K562 (cell line): ENCODE data around the gene SYNE1. TPM values are rescaled to one million over a fixed set of nuclear protein-coding genes. Genes with fewer than 3 reads are reported as not detected.

Experiments used
- ATAC-seq: fragments of 200-7000 bp; cut with Tn5 transposase; 3 replicates; pipeline ENCODE4 v1.9.1; 2020; ENCODE audit warnings: moderate library complexity
- BruUV-seq: library from RNA; stranded (reverse); fragments of 400-500 nt; replicated peaks from 2 replicates; lab custom pipeline; 2021; lab: Mats Ljungman, UMichigan
- CTCF ChIA-PET: fragments of 300-600 bp; formaldehyde crosslinking; extraction: SDS; loops from one replicate; lab custom pipeline; 2021; ENCODE audit warnings: low intra/inter-chr PET ratio; lab: Yijun Ruan, JAX
- POLR2A ChIA-PET: fragments of 300-600, 350-650 bp; sonication (Branson Sonifier 250); formaldehyde crosslinking; extraction: SDS; loops from one replicate; lab custom pipeline; 2021; ENCODE audit warnings: antibody characterized with exemption, inconsistent platforms; lab: Yijun Ruan, JAX
- DNase-seq, 4 experiments: peaks; one replicate each; pipeline versions ENCODE4 v3.0.0 to v3.0.0-alpha.2; 2011 to 2018; ENCODE audit warnings: low spot score in 3 of 4, mixed read lengths in 3 of 4; ENCODE audit errors: extremely low read depth in 1 of 4
- FAIRE-seq: peaks from 2 replicates; lab custom pipeline; 2011; peaks lifted over from hg19 to GRCh38; lab: Jason Lieb, UNC
- H2AFZ ChIP-seq: 2 replicates; pipeline ENCODE4 v1.6.0; 2011; ENCODE audit warnings: low read depth, low read length, control low read depth, inconsistent platforms
- H3K27ac ChIP-seq: fragments of 200-600 bp; 3 replicates; pipeline ENCODE4 v1.8.0; 2011; ENCODE audit warnings: low read depth, mild to moderate bottlenecking, control low read depth, inconsistent platforms, low read length, moderate library complexity, mixed read lengths; ENCODE audit errors: extremely low read depth
- H3K27me3 ChIP-seq, 2 experiments: fragments of 300-600 bp in 1 of 2; 2 replicates in 1 of 2; 3 replicates in 1 of 2; pipeline versions ENCODE4 v1.6.0 to v1.8.0; 2011; ENCODE audit warnings: inconsistent platforms in 2 of 2, low read length in 2 of 2, mild to moderate bottlenecking in 1 of 2, mixed read lengths in 1 of 2, moderate library complexity in 1 of 2; ENCODE audit not compliant: control insufficient read depth in 2 of 2, insufficient read depth in 2 of 2
- H3K36me3 ChIP-seq: fragments of 300-600 bp; 3 replicates; pipeline ENCODE4 v1.8.0; 2011; ENCODE audit warnings: mild to moderate bottlenecking, low read length, inconsistent platforms; ENCODE audit not compliant: control insufficient read depth, insufficient read depth
- H3K4me1 ChIP-seq, 2 experiments: fragments of 200-600 bp in 1 of 2; replicated peaks in 1 of 2; 2 replicates in 1 of 2; 3 replicates in 1 of 2; pipeline versions ENCODE4 v1.5.1 to v1.8.0; 2011; ENCODE audit warnings: inconsistent platforms in 2 of 2, low read length in 2 of 2, mild to moderate bottlenecking in 1 of 2, mixed read lengths in 1 of 2, moderate library complexity in 1 of 2; ENCODE audit not compliant: control insufficient read depth in 2 of 2, insufficient read depth in 2 of 2
- H3K4me2 ChIP-seq: 2 replicates; pipeline ENCODE4 v1.6.1; 2011; ENCODE audit warnings: low read length, control low read depth, inconsistent platforms, mixed read lengths; ENCODE audit not compliant: insufficient read depth
- H3K4me3 ChIP-seq: fragments of 200-600 bp; sonication (generic), shearing (Covaris generic); 2 replicates; pipeline ENCODE4 v1.5.1; 2016; ENCODE audit warnings: control low read depth, inconsistent platforms
- H3K79me2 ChIP-seq: fragments of 200-600 bp; 3 replicates; pipeline ENCODE4 v1.8.0; 2011; ENCODE audit warnings: low read length, inconsistent platforms; ENCODE audit not compliant: control insufficient read depth, insufficient read depth
- H3K9ac ChIP-seq, 2 experiments: 2 replicates each; pipeline versions ENCODE4 v1.6.0 to v1.6.1; 2011; ENCODE audit warnings: low read depth in 2 of 2, low read length in 2 of 2, control low read depth in 1 of 2, inconsistent platforms in 1 of 2, mild to moderate bottlenecking in 1 of 2, mixed read lengths in 1 of 2; ENCODE audit not compliant: insufficient read depth in 1 of 2
- H3K9me1 ChIP-seq: one replicate; pipeline ENCODE4 v1.6.0; 2011; ENCODE audit warnings: inconsistent platforms, mild to moderate bottlenecking, low read length, moderate library complexity; ENCODE audit not compliant: control insufficient read depth, insufficient read depth
- H3K9me3 ChIP-seq: replicated peaks from 2 replicates; pipeline ENCODE4 v1.5.1; 2011; ENCODE audit warnings: low read depth, low read length, inconsistent platforms; ENCODE audit not compliant: control insufficient read depth, insufficient read depth
- H4K20me1 ChIP-seq: replicated peaks from 2 replicates; pipeline ENCODE4 v1.6.1; 2011; ENCODE audit warnings: low read length, inconsistent platforms, mixed read lengths; ENCODE audit not compliant: control insufficient read depth, insufficient read depth
- ARID1B ChIP-seq: fragments of 450-650 bp; IDR thresholded peaks from 2 replicates; pipeline ENCODE4 v1.6.1; 2016; ENCODE audit warnings: antibody characterized with exemption, mild to moderate bottlenecking, inconsistent platforms
- HDAC6 ChIP-seq: IDR thresholded peaks from 2 replicates; pipeline ENCODE4 v1.6.1; 2012; ENCODE audit warnings: low read depth, mild to moderate bottlenecking, control low read depth, inconsistent platforms, low read length, moderate library complexity
- SP2 ChIP-seq: IDR thresholded peaks from 2 replicates; pipeline ENCODE4 v1.6.1; 2011; ENCODE audit warnings: mild to moderate bottlenecking, low read depth, low read length, moderate library complexity; ENCODE audit not compliant: poor library complexity, severe bottlenecking; ENCODE audit errors: extremely low read depth
- TCF3 ChIP-seq: sonication (generic); formaldehyde crosslinking; IDR thresholded peaks from 2 replicates; pipeline ENCODE4 v1.4.0; 2020; ENCODE audit warnings: mild to moderate bottlenecking, missing genetic modification reagents
- WGBS: fragments of 100-300 bp; shearing (Covaris generic); methylation state at CpG from one replicate; pipeline ENCODE4 v1.1.6; 2016; ENCODE audit warnings: low coverage, mixed read lengths; ENCODE audit not compliant: insufficient coverage; ENCODE audit errors: missing lambda C conversion rate; 5-methylcytosine and 5-hydroxymethylcytosine counted together
- in situ Hi-C: fragments of 300-500 bp; cut with MboI; formaldehyde crosslinking; loops from 4 replicates; pipeline ENCODE4 v1.15.0; 2018; ENCODE audit warnings: inconsistent platforms, mixed read lengths
- intact Hi-C: fragments of 100-400 bp; cut with micrococcal nuclease; formaldehyde crosslinking; loops from 2 replicates; pipeline ENCODE4 v1.14.2; 2022
- polyA plus RNA-seq, 8 experiments: library from polyadenylated mRNA; depleted of rRNA in 4 of 8; stranded (reverse) in 5 of 8; unstranded in 3 of 8; fragments of >200 nt; fragmentation: Nextera tagmentation in 2 of 8; fragmentation: Illumina TruSeq in 1 of 8; extraction: Ambion mirVana in 2 of 8; extraction: Trizol in 1 of 8; gene quantifications; 2 replicates each; pipeline versions ENCODE4 v1.2.1 to v1.2.3, GENCODE V29; 2011 to 2014; ENCODE audit warnings: inconsistent platforms in 1 of 8, missing spikeins in 1 of 8
- total RNA-seq, 7 experiments: library from RNA; depleted of rRNA in 6 of 7; stranded (reverse); fragments of >200 nt in 6 of 7; fragmentation: Illumina TruSeq in 2 of 7; extraction: Trizol in 2 of 7; gene quantifications; 2 replicates each; pipeline versions ENCODE4 v1.2.1 to v1.2.3, GENCODE V29; 2011 to 2021; ENCODE audit warnings: low replicate concordance in 1 of 7

The SYNE1 gene
- total and polyA plus RNA-seq, 9 of the 15 experiments (the other 6 are each of a cell fraction or from before 2014, with no cell fraction given), result under 0.01 to 0.42 (median 0.08) TPM; not detected in 1

DNA sequence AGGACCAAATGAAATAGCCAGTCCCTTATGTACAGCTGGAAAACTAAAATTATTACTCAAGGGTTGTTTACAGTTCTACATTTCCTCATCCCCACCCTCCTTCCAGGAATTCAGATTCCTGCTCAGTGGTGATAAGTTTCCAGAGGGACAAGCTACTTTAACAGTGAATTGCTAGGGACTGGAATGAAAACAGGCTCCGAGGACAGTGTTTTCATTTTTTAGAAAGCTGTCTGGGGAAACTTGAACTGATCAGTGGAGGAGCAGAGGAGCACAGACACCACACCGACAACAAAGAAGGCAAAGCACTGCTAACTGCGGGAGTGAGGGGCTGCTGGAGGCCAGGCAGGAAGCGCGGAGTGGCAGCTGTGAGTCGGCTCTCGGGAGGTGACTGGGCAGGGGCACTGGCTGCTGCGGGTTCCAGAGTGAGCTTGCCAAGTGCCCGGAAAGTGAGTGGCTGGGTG is 507.4 kb downstream of the SYNE1 start:
- Histone ChIP-seq H2AFZ (peak overlapping the region; percentile 26; the same call in 1 of the 2 replicates), H3K9me1 (no peaks in the 10 kb centered on the region), H3K27ac (no peak overlapping the region), H3K4me1 (peaks cover 3% of the 10 kb centered on the region in 2 experiments; a peak in 2 of 5 replicates), H3K36me3 (no peaks in the 10 kb centered on the region), H3K4me2 (peak overlapping the region; percentile 40), H3K27me3 (peaks cover 2 to 6% of the 10 kb centered on the region in 2 experiments; a peak in 2 of 5 replicates), H3K79me2 (no peaks in the 10 kb centered on the region), H4K20me1 (no peaks in the 10 kb centered on the region), H3K9ac (0 out of 4 replicates have a peak overlapping the region, but pooled peaks of 1 of the 2 experiments have one; percentile 9), H3K4me3 (no peak overlapping the region), H3K9me3 (no peaks in the 10 kb centered on the region)
- TF ChIP-seq SP2 (no peak), TCF3 (CRISPR knock-in tag) (peak; percentile 37; the same call in 1 of the 2 replicates), ARID1B (peak; percentile 21; the same call in 1 of the 2 replicates), HDAC6 (no peak)
- FAIRE-seq (no peak), DNase-seq (no peak), ATAC-seq (peak; percentile 57)
- ChIA-PET CTCF (no interaction called here), POLR2A (no interaction called here)
- in situ Hi-C loops, result no loop called here
- WGBS, result 0% methylated on average over 9 of the region's 9 CpGs
- intact Hi-C loops, result no loop called here
- no TSS peak for BruUV-seq
